GM23338 (cell line): ENCODE data around the gene ATP10A. TPM values are rescaled to one million over a fixed set of nuclear protein-coding genes. Genes with fewer than 3 reads are reported as not detected.

Source experiments
- ATAC-seq: fragments of 200-7000 bp; cut with Tn5 transposase; 3 replicates; pipeline ENCODE4 v1.9.1; 2020
- DNase-seq: peaks from one replicate; pipeline ENCODE4 v3.0.0-alpha.2; 2015; ENCODE audit warnings: low spot score
- H2AFZ ChIP-seq: fragments of 200-600 bp; sonication (generic); 2 replicates; pipeline ENCODE4 v1.8.0; 2016; ENCODE audit warnings: antibody characterized with exemption, mild to moderate bottlenecking, moderate library complexity
- H3F3A ChIP-seq: fragments of 200-600 bp; sonication (generic); replicated peaks from 2 replicates; pipeline ENCODE4 v1.8.0; 2017; ENCODE audit warnings: antibody characterized with exemption, mixed run types, low read depth
- H3K27ac ChIP-seq: fragments of 200-600 bp; sonication (generic); 2 replicates; pipeline ENCODE4 v1.6.1; 2016; ENCODE audit warnings: low read depth
- H3K27me3 ChIP-seq: fragments of 200-600 bp; sonication (generic); 2 replicates; pipeline ENCODE4 v1.8.0; 2016; ENCODE audit warnings: mild to moderate bottlenecking, mixed run types, moderate library complexity; ENCODE audit not compliant: insufficient read depth
- H3K36me3 ChIP-seq: fragments of 200-600 bp; sonication (generic); 2 replicates; pipeline ENCODE4 v1.8.0; 2016; ENCODE audit warnings: mild to moderate bottlenecking; ENCODE audit not compliant: insufficient read depth
- H3K4me1 ChIP-seq: fragments of 200-600 bp; sonication (generic); 2 replicates; pipeline ENCODE4 v1.8.0; 2016; ENCODE audit warnings: mild to moderate bottlenecking, moderate library complexity; ENCODE audit not compliant: insufficient read depth
- H3K4me2 ChIP-seq: fragments of 200-600 bp; sonication (generic); 2 replicates; pipeline ENCODE4 v1.7.1; 2017; ENCODE audit warnings: mixed run types
- H3K4me3 ChIP-seq: fragments of 200-600 bp; sonication (generic); 2 replicates; pipeline ENCODE4 v1.6.1; 2016; ENCODE audit warnings: mixed run types
- H3K79me2 ChIP-seq: fragments of 200-600 bp; sonication (generic); replicated peaks from 2 replicates; pipeline ENCODE4 v1.8.0; 2017; ENCODE audit warnings: mild to moderate bottlenecking; ENCODE audit not compliant: insufficient read depth
- H3K9me2 ChIP-seq: fragments of 200-600 bp; sonication (generic); 2 replicates; pipeline ENCODE4 v1.8.0; 2017; ENCODE audit not compliant: insufficient read depth
- H4K20me1 ChIP-seq: fragments of 200-600 bp; sonication (generic); replicated peaks from 2 replicates; pipeline ENCODE4 v1.8.0; 2017; ENCODE audit warnings: mild to moderate bottlenecking; ENCODE audit not compliant: insufficient read depth
- H3K27ac Mint-ChIP-seq: 2 replicates; pipeline ENCODE4 v1.8.0; 2020; ENCODE audit warnings: inconsistent platforms, mild to moderate bottlenecking, moderate library complexity, mixed read lengths
- H3K27me3 Mint-ChIP-seq: 3 replicates; pipeline ENCODE4 v1.8.0; 2022; ENCODE audit warnings: low read depth, mild to moderate bottlenecking, moderate library complexity, mixed read lengths, inconsistent platforms; ENCODE audit not compliant: insufficient read depth, poor library complexity
- H3K36me3 Mint-ChIP-seq: 3 replicates; pipeline ENCODE4 v1.8.0; 2021; ENCODE audit warnings: low read depth, mild to moderate bottlenecking, inconsistent platforms, moderate library complexity, mixed read lengths
- H3K4me1 Mint-ChIP-seq: 3 replicates; pipeline ENCODE4 v1.8.0; 2020; ENCODE audit warnings: mild to moderate bottlenecking, inconsistent platforms, mixed read lengths
- H3K4me3 Mint-ChIP-seq: 3 replicates; pipeline ENCODE4 v1.8.0; 2021; ENCODE audit warnings: moderate library complexity, mild to moderate bottlenecking, inconsistent platforms, mixed read lengths
- H3K9me3 Mint-ChIP-seq: 3 replicates; pipeline ENCODE4 v1.8.0; 2020; ENCODE audit warnings: moderate library complexity, mild to moderate bottlenecking, inconsistent platforms, mixed read lengths
- CREB1 ChIP-seq: fragments of 250-450 bp; sonication (Bioruptor Pico); IDR thresholded peaks from 2 replicates; pipeline ENCODE4 v1.5.0; 2020; ENCODE audit warnings: low read depth, mild to moderate bottlenecking, moderate library complexity
- CTCF ChIP-seq, 2 experiments: fragments of 200-600 bp in 1 of 2; sonication (generic) in 1 of 2; conservative IDR thresholded peaks; 2 replicates each; pipeline versions ENCODE4 v1.5.1 to v1.6.1; 2016 to 2017; ENCODE audit warnings: antibody characterized with exemption in 2 of 2, low read depth in 2 of 2, mild to moderate bottlenecking in 2 of 2, moderate library complexity in 1 of 2
- ETS1 ChIP-seq: IDR thresholded peaks from 2 replicates; pipeline ENCODE4 v1.6.1; 2016; ENCODE audit warnings: antibody characterized with exemption
- EZH2 ChIP-seq: fragments of 200-600 bp; sonication (generic); IDR thresholded peaks from one replicate; pipeline ENCODE4 v1.8.0; 2017; ENCODE audit warnings: antibody characterized with exemption, mild to moderate bottlenecking, low read depth; ENCODE audit not compliant: unreplicated experiment
- EZH2phosphoT487 ChIP-seq: fragments of 200-600 bp; sonication (generic); IDR thresholded peaks from one replicate; pipeline ENCODE4 v1.8.1; 2018; ENCODE audit warnings: antibody characterized with exemption; ENCODE audit not compliant: unreplicated experiment
- JUNB ChIP-seq: IDR thresholded peaks from one replicate; pipeline ENCODE4 v1.6.1; 2016; ENCODE audit warnings: antibody characterized with exemption; ENCODE audit not compliant: unreplicated experiment
- NANOG ChIP-seq: IDR thresholded peaks from 2 replicates; pipeline ENCODE4 v1.6.1; 2016; ENCODE audit warnings: antibody characterized with exemption, borderline replicate concordance
- POLR2AphosphoS5 ChIP-seq: IDR thresholded peaks from 2 replicates; pipeline ENCODE4 v1.6.1; 2016; ENCODE audit warnings: antibody characterized with exemption, low read depth
- REST ChIP-seq: IDR thresholded peaks from one replicate; pipeline ENCODE4 v1.6.1; 2018; ENCODE audit warnings: antibody characterized with exemption; ENCODE audit not compliant: unreplicated experiment
- STAT1 ChIP-seq: IDR thresholded peaks from one replicate; pipeline ENCODE4 v1.6.1; 2016; ENCODE audit warnings: antibody characterized with exemption; ENCODE audit not compliant: unreplicated experiment
- ZNF114 ChIP-seq: fragments of 250-450 bp; sonication (Bioruptor Pico); IDR thresholded peaks from 2 replicates; pipeline ENCODE4 v1.5.0; 2020; ENCODE audit warnings: mild to moderate bottlenecking, moderate library complexity
- ZNF331 ChIP-seq: fragments of 250-450 bp; sonication (Bioruptor Pico); IDR thresholded peaks from 2 replicates; pipeline ENCODE4 v1.5.0; 2020; ENCODE audit warnings: low read depth, mild to moderate bottlenecking, moderate library complexity
- polyA plus RNA-seq: library from polyadenylated mRNA; unstranded; fragments of >200 nt; fragmentation: Nextera tagmentation; extraction: Ambion mirVana; gene quantifications from 2 replicates; pipeline ENCODE4 v1.2.1, GENCODE V29; 2016
- total RNA-seq: library from RNA; depleted of rRNA; stranded (reverse); fragments of >200 nt; shearing (Covaris generic); gene quantifications from 2 replicates; pipeline ENCODE4 v1.2.3, GENCODE V29; 2014

ATP10A gene
- total and polyA plus RNA-seq, 2 experiments from 2014 or later = 0.36 to 5.6 TPM

DNA sequence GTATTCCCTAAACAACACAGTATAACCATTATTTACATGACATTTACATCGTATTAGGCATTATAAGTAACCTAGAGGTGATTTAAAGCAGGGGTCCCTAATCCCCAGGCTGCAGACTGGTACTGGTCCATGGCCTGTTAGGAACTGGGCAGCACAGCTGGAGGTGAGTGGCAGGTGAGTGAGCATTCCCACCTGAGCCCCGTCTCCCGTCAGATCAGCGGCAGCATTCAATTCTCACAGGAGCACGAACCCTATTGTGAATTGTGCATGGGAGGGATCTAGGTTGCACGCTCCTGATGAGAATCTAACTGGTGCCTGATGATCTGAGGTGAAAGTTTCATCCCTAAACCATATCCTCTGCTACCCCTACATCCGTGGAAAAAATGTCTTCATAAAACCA is 138.2 kb downstream of the ATP10A start (continued):
- TF ChIP-seq ZNF114 (CRISPR knock-in tag) (no peak), JUNB (no peak), CTCF (conservative IDR thresholded peaks at IDR 0.05; ENCODE audit: low read depth in 2 of 2) (no peak), EZH2phosphoT487 (no peak), ETS1 (no peak), EZH2 (no peak), CREB1 (CRISPR knock-in tag) (no peak), POLR2AphosphoS5 (no peak), NANOG (no peak), ZNF331 (no peak)

- Mint-ChIP-seq H3K4me3 (no peak overlapping the region), H3K27ac (no peak overlapping the region), H3K9me3 (peaks cover 3% of the 10 kb centered on the region; the same call in 1 of the 3 replicates), H3K4me1 (peaks cover 12% of the 10 kb centered on the region), H3K36me3 (no peaks in the 10 kb centered on the region), H3K27me3 (peaks cover 12% of the 10 kb centered on the region)
- Histone ChIP-seq H3K4me1 (peaks cover 6% of the 10 kb centered on the region), H4K20me1 (no peaks in the 10 kb centered on the region), H3K9me2 (no peaks in the 10 kb centered on the region), H3F3A (no peaks in the 10 kb centered on the region), H3K27ac (no peak overlapping the region), H2AFZ (no peak overlapping the region), H3K4me3 (no peak overlapping the region), H3K27me3 (no peaks in the 10 kb centered on the region), H3K79me2 (no peaks in the 10 kb centered on the region), H3K36me3 (no peaks in the 10 kb centered on the region), H3K4me2 (no peak overlapping the region)
- DNase-seq (no peak), ATAC-seq (no peak)
- no peak for TF ChIP-seq JUNB
- TF ChIP-seq CREB1 (CRISPR knock-in tag) = no peak
- TF ChIP-seq ETS1 = no peak
- TF ChIP-seq POLR2AphosphoS5 = no peak
- TF ChIP-seq REST = no peak
- TF ChIP-seq STAT1 = no peak
- TF ChIP-seq ZNF331 = no peak
- TF ChIP-seq EZH2phosphoT487 = no peak
- no peak for TF ChIP-seq CTCF (conservative IDR thresholded peaks at IDR 0.05; ENCODE audit: low read depth in 2 of 2)
- no peak for TF ChIP-seq ZNF114 (CRISPR knock-in tag)
- TF ChIP-seq NANOG = no peak
Observed at GRCh38 chr15:25721605-25721955, 141.5 kb downstream of the ATP10A start.
